OCI-M2 (cell line): Measurements from ENCODE around the gene ASPM.
"Not testable (repeated sequence)": the region's sequence is repeated elsewhere in the genome, so short reads cannot be mapped to it uniquely, and the experiment has no call there.

Experiments
- DNase-seq: peaks from one replicate; lab custom pipeline; 2025; ENCODE audit not compliant: unreplicated experiment; lab: John Stamatoyannopoulos, UW

The ASPM gene

GRCh38 chr1:197145446-197146024, 934 bp downstream of the ASPM start:
- no peak for DNase-seq

- no peak for DNase-seq
Observed at GRCh38 chr1:197144570-197145325, 1.7 kb downstream of the ASPM start.

GRCh38 chr1:197143276-197143675, 3.2 kb downstream of the ASPM start:
- no peak for DNase-seq

GRCh38 chr1:197141575-197141974, 4.9 kb downstream of the ASPM start:
- no peak for DNase-seq

- DNase-seq: no peak
Observed at GRCh38 chr1:197140121-197140520, 6.3 kb downstream of the ASPM start.

GRCh38 chr1:197139169-197139568, 7.3 kb downstream of the ASPM start:
- no peak for DNase-seq

- no peak for DNase-seq
Observed at GRCh38 chr1:197137322-197137721, 9.1 kb downstream of the ASPM start.

GRCh38 chr1:197130677-197131304, 15.7 kb downstream of the ASPM start:
- no peak for DNase-seq

GRCh38 chr1:197129698-197130097, 16.8 kb downstream of the ASPM start:
- no peak for DNase-seq

GRCh38 chr1:197127246-197127912, 19.1 kb downstream of the ASPM start:
- no peak for DNase-seq

GRCh38 chr1:197126691-197127090, 19.8 kb downstream of the ASPM start:
- no peak for DNase-seq

GRCh38 chr1:197124376-197124775, 22.1 kb downstream of the ASPM start:
- no peak for DNase-seq

- no peak for DNase-seq
Observed at GRCh38 chr1:197116156-197116555, 30.3 kb downstream of the ASPM start.

- no peak for DNase-seq
Observed at GRCh38 chr1:197106869-197107268, 39.6 kb downstream of the ASPM start.

GRCh38 chr1:197103300-197103699, 43.2 kb downstream of the ASPM start:
- DNase-seq: no peak

- no peak for DNase-seq
Observed at GRCh38 chr1:197101978-197102377, 44.5 kb downstream of the ASPM start.

GRCh38 chr1:197100677-197101076, 45.8 kb downstream of the ASPM start:
- DNase-seq: no peak

GRCh38 chr1:197099444-197099843, 47.0 kb downstream of the ASPM start:
- no peak for DNase-seq

GRCh38 chr1:197096971-197097370, 49.5 kb downstream of the ASPM start:
- not testable (repeated sequence) for DNase-seq

- no peak for DNase-seq
Observed at GRCh38 chr1:197096137-197096536, 50.3 kb downstream of the ASPM start.

GRCh38 chr1:197093226-197093885, 53.1 kb downstream of the ASPM start:
- no peak for DNase-seq
